HG02763 (cell line): Measurements from ENCODE around the gene FBXL15.

Experiments
- ATAC-seq: cut with Tn5 transposase; IDR thresholded peaks from one replicate; pipeline ENCODE4 v1.9.1; 2021; ENCODE audit warnings: mild to moderate bottlenecking, moderate library complexity; ENCODE audit not compliant: unreplicated experiment

Gene FBXL15

GRCh38 chr10:102424916-102425315, 4.3 kb downstream of the FBXL15 start:
- ATAC-seq = no peak

- ATAC-seq = no peak
Measured at GRCh38 chr10:102425444-102425843, 4.8 kb downstream of the FBXL15 start.

GRCh38 chr10:102426803-102427287, 6.2 kb downstream of the FBXL15 start:
- no peak for ATAC-seq

GRCh38 chr10:102429468-102429867, 8.8 kb downstream of the FBXL15 start:
- no peak for ATAC-seq

GRCh38 chr10:102431452-102432124, 11.0 kb downstream of the FBXL15 start:
- no peak for ATAC-seq

GRCh38 chr10:102432162-102432950, 11.7 kb downstream of the FBXL15 start, which contains the start of gene CUEDC2:
CUEDC2 (minus strand) TSS chr10:102432574; CDS start chr10:102425188, 7,386 bp downstream.
- ATAC-seq = peak; percentile 79

- no peak for ATAC-seq
Measured at GRCh38 chr10:102433619-102434046, 13.0 kb downstream of the FBXL15 start.

GRCh38 chr10:102434394-102435132, 13.9 kb downstream of the FBXL15 start:
- ATAC-seq = no peak

- no peak for ATAC-seq
Measured at GRCh38 chr10:102435133-102435497, 14.5 kb downstream of the FBXL15 start.

GRCh38 chr10:102435529-102436233, 15.0 kb downstream of the FBXL15 start:
- no peak for ATAC-seq

GRCh38 chr10:102436312-102436711, 15.7 kb downstream of the FBXL15 start:
- ATAC-seq = no peak

GRCh38 chr10:102437515-102437914, 16.9 kb downstream of the FBXL15 start:
- ATAC-seq = no peak

GRCh38 chr10:102438374-102438773, 17.7 kb downstream of the FBXL15 start:
- no peak for ATAC-seq

- no peak for ATAC-seq
Measured at GRCh38 chr10:102444851-102445250, 24.2 kb downstream of the FBXL15 start.

- ATAC-seq = peak; percentile 39
Measured at GRCh38 chr10:102449321-102450123, 28.9 kb downstream of the FBXL15 start.

- ATAC-seq = no peak
Measured at GRCh38 chr10:102450124-102450373, 29.4 kb downstream of the FBXL15 start.

- peak; percentile 67 for ATAC-seq
Measured at GRCh38 chr10:102450374-102451104, 29.9 kb downstream of the FBXL15 start.

GRCh38 chr10:102451105-102451969, 30.7 kb downstream of the FBXL15 start, which contains the start of gene C10orf95:
C10orf95 (minus strand) TSS chr10:102451543; CDS start chr10:102451093, 450 bp downstream.
- ATAC-seq = no peak
